DOHH2 (cell line): ENCODE data around the gene OPN4.

Experiments used
- H3F3A ChIP-seq: fragments of 200-600 bp; sonication (generic), shearing (Covaris generic); 2 replicates; pipeline ENCODE4 v1.6.0; 2016; ENCODE audit warnings: antibody characterized with exemption, mild to moderate bottlenecking; ENCODE audit not compliant: control insufficient read depth, insufficient read depth
- H3K27ac ChIP-seq: fragments of 200-600 bp; sonication (generic); 2 replicates; pipeline ENCODE4 v1.5.1; 2014; ENCODE audit warnings: low read depth, mild to moderate bottlenecking, low read length, moderate library complexity
- H3K27me3 ChIP-seq: fragments of 200-600 bp; sonication (generic); 2 replicates; pipeline ENCODE4 v1.6.1; 2014; ENCODE audit warnings: mild to moderate bottlenecking, low read length, mixed read lengths; ENCODE audit not compliant: control insufficient read depth
- H3K36me3 ChIP-seq: fragments of 200-600 bp; sonication (generic); 2 replicates; pipeline ENCODE4 v1.6.1; 2014; ENCODE audit warnings: mild to moderate bottlenecking, low read length, moderate library complexity, mixed read lengths; ENCODE audit not compliant: control insufficient read depth
- H3K4me1 ChIP-seq: fragments of 200-600 bp; sonication (generic); 2 replicates; pipeline ENCODE4 v1.6.1; 2014; ENCODE audit warnings: mild to moderate bottlenecking, low read length, mixed read lengths; ENCODE audit not compliant: control insufficient read depth
- H3K4me2 ChIP-seq: fragments of 200-600 bp; sonication (generic); 2 replicates; pipeline ENCODE4 v1.6.0; 2014; ENCODE audit warnings: mild to moderate bottlenecking, low read length, moderate library complexity
- H3K4me3 ChIP-seq: fragments of 200-600 bp; sonication (generic); 2 replicates; pipeline ENCODE4 v1.5.1; 2014; ENCODE audit warnings: mild to moderate bottlenecking, low read length, mixed read lengths
- H3K79me2 ChIP-seq: fragments of 200-600 bp; sonication (generic); 2 replicates; pipeline ENCODE4 v1.6.1; 2014; ENCODE audit warnings: mild to moderate bottlenecking, low read length, mixed read lengths; ENCODE audit not compliant: control insufficient read depth
- H3K9me2 ChIP-seq: fragments of 200-600 bp; sonication (generic); replicated peaks from 2 replicates; pipeline ENCODE4 v1.6.1; 2014; ENCODE audit warnings: mild to moderate bottlenecking, low read length, mixed read lengths; ENCODE audit not compliant: control insufficient read depth
- H3K9me3 ChIP-seq: fragments of 200-600 bp; sonication (generic); 2 replicates; pipeline ENCODE4 v1.6.1; 2014; ENCODE audit warnings: antibody characterized with exemption, low read length, mixed read lengths; ENCODE audit not compliant: control insufficient read depth, insufficient read depth
- H4K20me1 ChIP-seq: fragments of 200-600 bp; sonication (generic); 2 replicates; pipeline ENCODE4 v1.6.0; 2014; ENCODE audit warnings: low read depth, mild to moderate bottlenecking, antibody characterized with exemption, low read length, moderate library complexity; ENCODE audit not compliant: control insufficient read depth, insufficient read depth
- EZH2phosphoT487 ChIP-seq: fragments of 200-600 bp; sonication (generic); IDR thresholded peaks from 2 replicates; pipeline ENCODE4 v1.6.1; 2017; ENCODE audit warnings: borderline replicate concordance, mild to moderate bottlenecking, antibody characterized with exemption, low read length, moderate library complexity, mixed read lengths
- TF ChIP-seq, protein P1 (sequence below): fragments of 200-600 bp; sonication (generic); IDR thresholded peaks from one replicate; pipeline ENCODE4 v1.5.1; 2014; ENCODE audit warnings: antibody characterized with exemption, mild to moderate bottlenecking, low read depth, low read length; ENCODE audit not compliant: poor library complexity, severe bottlenecking

OPN4 gene

DNA sequence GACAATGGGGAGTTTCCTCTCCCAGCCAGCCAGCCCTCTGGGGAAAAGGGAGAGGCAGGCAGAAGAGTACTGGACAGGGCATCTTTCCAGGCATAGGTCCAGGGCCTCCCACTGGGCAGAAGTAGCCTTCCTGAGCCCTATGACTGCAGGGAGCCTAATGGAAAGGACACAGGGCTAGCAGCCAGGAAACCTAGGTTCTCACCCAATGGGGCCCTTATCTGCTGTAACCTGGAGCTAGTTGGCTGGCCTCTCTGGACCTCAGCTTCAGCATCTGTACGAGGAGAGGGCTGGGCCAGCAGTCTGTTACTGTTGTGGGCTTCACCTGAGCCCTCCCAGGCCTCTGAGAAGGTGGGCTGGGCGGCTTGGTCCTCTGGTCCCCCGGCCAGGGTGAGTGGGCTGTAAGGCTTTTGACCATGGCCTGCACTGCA is 36.3 kb downstream of the OPN4 start:
- no peak overlapping the region for H3K4me3 ChIP-seq
- H3K79me2 ChIP-seq, result no peaks in the 10 kb centered on the region
- H3K4me1 ChIP-seq, result peaks cover 2% of the 10 kb centered on the region; the same call in 1 of the 2 replicates
- no peaks in the 10 kb centered on the region for H3F3A ChIP-seq
- H4K20me1 ChIP-seq, result no peaks in the 10 kb centered on the region
- no peaks in the 10 kb centered on the region for H3K9me3 ChIP-seq
- H3K27me3 ChIP-seq, result peaks cover 4% of the 10 kb centered on the region
- H3K36me3 ChIP-seq, result no peaks in the 10 kb centered on the region
- TF ChIP-seq, protein P1, sequence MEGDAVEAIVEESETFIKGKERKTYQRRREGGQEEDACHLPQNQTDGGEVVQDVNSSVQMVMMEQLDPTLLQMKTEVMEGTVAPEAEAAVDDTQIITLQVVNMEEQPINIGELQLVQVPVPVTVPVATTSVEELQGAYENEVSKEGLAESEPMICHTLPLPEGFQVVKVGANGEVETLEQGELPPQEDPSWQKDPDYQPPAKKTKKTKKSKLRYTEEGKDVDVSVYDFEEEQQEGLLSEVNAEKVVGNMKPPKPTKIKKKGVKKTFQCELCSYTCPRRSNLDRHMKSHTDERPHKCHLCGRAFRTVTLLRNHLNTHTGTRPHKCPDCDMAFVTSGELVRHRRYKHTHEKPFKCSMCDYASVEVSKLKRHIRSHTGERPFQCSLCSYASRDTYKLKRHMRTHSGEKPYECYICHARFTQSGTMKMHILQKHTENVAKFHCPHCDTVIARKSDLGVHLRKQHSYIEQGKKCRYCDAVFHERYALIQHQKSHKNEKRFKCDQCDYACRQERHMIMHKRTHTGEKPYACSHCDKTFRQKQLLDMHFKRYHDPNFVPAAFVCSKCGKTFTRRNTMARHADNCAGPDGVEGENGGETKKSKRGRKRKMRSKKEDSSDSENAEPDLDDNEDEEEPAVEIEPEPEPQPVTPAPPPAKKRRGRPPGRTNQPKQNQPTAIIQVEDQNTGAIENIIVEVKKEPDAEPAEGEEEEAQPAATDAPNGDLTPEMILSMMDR, result no peak
- TF ChIP-seq EZH2phosphoT487, result no peak
- H3K4me2 ChIP-seq, result no peak overlapping the region
- no peaks in the 10 kb centered on the region for H3K9me2 ChIP-seq
- no peak overlapping the region for H3K27ac ChIP-seq

DNA sequence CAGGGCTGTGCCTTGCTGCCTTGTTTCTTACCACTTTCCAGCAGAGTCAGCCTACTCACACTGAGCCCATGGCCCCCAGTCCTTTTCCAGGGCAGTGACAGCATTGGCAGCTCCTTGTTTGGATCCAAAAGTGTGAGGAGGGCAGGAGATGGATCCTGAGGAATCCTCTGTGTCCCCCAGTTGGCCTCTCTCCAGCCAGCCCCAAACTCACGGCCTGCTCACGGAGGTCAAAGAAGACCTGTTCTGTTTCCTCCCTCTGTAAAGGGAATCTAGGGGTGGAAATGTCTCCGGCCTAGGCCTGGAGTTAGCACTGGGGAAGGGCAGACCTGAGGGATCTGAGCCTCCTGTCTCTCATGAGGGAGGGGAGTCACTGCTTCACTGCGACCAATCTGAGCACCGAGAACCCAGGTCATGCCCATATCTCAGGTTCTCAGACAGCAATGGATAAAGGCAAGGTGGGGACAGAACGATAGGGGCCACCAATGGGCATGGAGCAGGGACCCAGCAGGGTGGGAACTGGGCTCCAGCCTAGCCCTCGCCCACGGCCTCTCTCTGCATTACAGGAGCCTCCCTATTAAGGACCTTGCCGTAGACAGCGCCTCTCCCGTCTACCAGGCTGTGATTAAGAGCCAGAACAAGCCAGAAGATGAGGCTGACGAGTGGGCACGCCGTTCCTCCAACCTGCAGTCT is 37.1 kb downstream of the OPN4 start:
- Histone ChIP-seq H3K4me3 (no peak overlapping the region), H3K4me2 (no peak overlapping the region), H3K27me3 (peaks cover 6% of the 10 kb centered on the region), H4K20me1 (no peaks in the 10 kb centered on the region), H3K9me3 (no peaks in the 10 kb centered on the region), H3K36me3 (no peaks in the 10 kb centered on the region), H3K9me2 (no peaks in the 10 kb centered on the region), H3K4me1 (peaks cover 2% of the 10 kb centered on the region; the same call in 1 of the 2 replicates), H3K79me2 (no peaks in the 10 kb centered on the region), H3F3A (no peaks in the 10 kb centered on the region), H3K27ac (no peak overlapping the region)
- TF ChIP-seq EZH2phosphoT487, result no peak
- TF ChIP-seq, protein P1, result no peak

DNA sequence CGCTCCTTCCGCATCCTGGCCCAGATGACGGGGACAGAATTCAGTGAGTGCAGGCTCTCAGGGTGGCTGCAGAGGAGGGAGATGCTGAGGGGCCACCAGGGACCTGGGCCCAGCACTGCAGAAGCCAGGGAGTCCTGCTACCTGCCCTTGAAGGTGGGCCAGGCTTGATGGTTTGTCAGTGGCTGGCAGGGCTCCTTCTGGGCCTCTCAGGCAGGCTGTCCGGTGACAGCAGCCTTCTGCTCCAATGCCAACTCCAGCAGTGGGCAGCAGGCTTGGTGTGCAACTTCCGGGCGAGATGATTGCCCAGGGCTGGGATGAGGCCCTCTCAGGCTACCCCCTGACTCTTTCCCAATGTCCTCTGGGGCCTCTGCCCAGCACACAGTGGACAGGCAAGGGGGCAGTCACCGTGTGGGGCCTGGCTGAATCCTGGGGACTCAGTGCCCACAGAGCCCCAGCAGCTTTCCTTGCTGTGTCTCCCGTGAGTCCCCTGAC is 37.7 kb downstream of the OPN4 start:
- H3K79me2 ChIP-seq, result no peaks in the 10 kb centered on the region
- H3K9me3 ChIP-seq, result no peaks in the 10 kb centered on the region
- no peaks in the 10 kb centered on the region for H3K36me3 ChIP-seq
- no peaks in the 10 kb centered on the region for H4K20me1 ChIP-seq
- H3K4me3 ChIP-seq, result no peak overlapping the region
- H3K9me2 ChIP-seq, result no peaks in the 10 kb centered on the region
- H3K4me1 ChIP-seq, result peaks cover 2% of the 10 kb centered on the region; the same call in 1 of the 2 replicates
- H3K27me3 ChIP-seq, result peaks cover 8% of the 10 kb centered on the region
- no peaks in the 10 kb centered on the region for H3F3A ChIP-seq
- TF ChIP-seq EZH2phosphoT487, result no peak
- TF ChIP-seq, protein P1, result no peak
- H3K27ac ChIP-seq, result no peak overlapping the region
- H3K4me2 ChIP-seq, result no peak overlapping the region
